Spleen (tissue), 11 donors: Measurements from ENCODE around the gene GDPD5. TPM values are rescaled to one million over a fixed set of nuclear protein-coding genes. Genes with fewer than 3 reads are reported as not detected.
A peak's percentile ranks its signal among the peaks of the same experiment; 100 is the strongest.

Source experiments
- DNase-seq: peaks from one replicate; pipeline ENCODE4 v3.0.0-alpha.2; 2020
- H3K27ac ChIP-seq, 8 donors: fragments of 200-600 bp; sonication (generic) in 7 of 8; 1 replicate in 4 of 8; 2 replicates in 4 of 8; pipeline versions ENCODE4 v1.5.0 to v1.8.0; 2016 to 2021; ENCODE audit warnings: inconsistent platforms in 4 of 8, mild to moderate bottlenecking in 4 of 8, moderate library complexity in 1 of 8
- H3K27me3 ChIP-seq, 7 donors: fragments of 200-600 bp; sonication (generic) in 6 of 7; replicated peaks in 1 of 7; 1 replicate in 4 of 7; 2 replicates in 3 of 7; pipeline versions ENCODE4 v1.5.0 to v1.8.0; 2016 to 2021; ENCODE audit warnings: inconsistent platforms in 3 of 7, mild to moderate bottlenecking in 1 of 7
- H3K36me3 ChIP-seq, 6 donors: fragments of 200-600 bp; sonication (generic) in 5 of 6; 1 replicate in 4 of 6; 2 replicates in 2 of 6; pipeline versions ENCODE4 v1.5.0 to v1.8.0; 2016 to 2021; ENCODE audit warnings: inconsistent platforms in 2 of 6
- H3K4me1 ChIP-seq, 6 donors: fragments of 200-600 bp; sonication (generic) in 5 of 6; 1 replicate in 3 of 6; 2 replicates in 3 of 6; pipeline versions ENCODE4 v1.5.0 to v1.8.0; 2016 to 2021; ENCODE audit warnings: inconsistent platforms in 3 of 6
- H3K4me3 ChIP-seq, 8 donors: fragments of 200-600 bp; sonication (generic) in 7 of 8; 1 replicate in 4 of 8; 2 replicates in 4 of 8; pipeline versions ENCODE4 v1.5.0 to v1.8.0; 2016 to 2021; ENCODE audit warnings: inconsistent platforms in 4 of 8, mild to moderate bottlenecking in 4 of 8, moderate library complexity in 2 of 8
- H3K9me3 ChIP-seq, 8 donors: fragments of 200-600 bp; sonication (generic) in 7 of 8; 1 replicate in 4 of 8; 2 replicates in 4 of 8; pipeline versions ENCODE4 v1.5.0 to v1.8.0; 2016 to 2021; ENCODE audit warnings: inconsistent platforms in 4 of 8
- CTCF ChIP-seq, 11 experiments: fragments of 200-600 bp in 7 of 11; fragments of 450-650 bp in 4 of 11; sonication (generic) in 4 of 11; IDR thresholded peaks in 8 of 11; conservative IDR thresholded peaks in 3 of 11; 1 replicate in 7 of 11; 2 replicates in 4 of 11; pipeline versions ENCODE4 v1.4.0 to v1.8.0; 2016 to 2021; ENCODE audit warnings: antibody characterized with exemption in 11 of 11, inconsistent platforms in 4 of 11, mild to moderate bottlenecking in 1 of 11
- POLR2A ChIP-seq, 3 donors: fragments of 450-650 bp; IDR thresholded peaks; one replicate each; pipeline ENCODE4 v1.5.1; 2017; ENCODE audit warnings: antibody characterized with exemption in 3 of 3, mild to moderate bottlenecking in 1 of 3
- POLR2AphosphoS5 ChIP-seq, 3 donors: sonication (generic); formaldehyde crosslinking; IDR thresholded peaks; one replicate each; pipeline ENCODE4 v1.5.1; 2017; ENCODE audit warnings: antibody characterized with exemption in 3 of 3
- WGBS, 5 donors: extraction: QIAGEN DNeasy Blood & Tissue Kit in 3 of 5; methylation state at CpG; one replicate each; pipeline versions ENCODE4 v1.1.5 to v1.1.7; 2013 to 2018; 5-methylcytosine and 5-hydroxymethylcytosine counted together
- intact Hi-C: fragments of 100-400 bp; cut with DNase I; formaldehyde crosslinking; loops from one replicate; pipeline ENCODE4 v1.15.0; 2023; ENCODE audit warnings: low total_unique reads
- polyA plus RNA-seq, 3 donors: library from polyadenylated mRNA; stranded (reverse); fragments of 200-250 nt; gene quantifications; one replicate each; pipeline ENCODE4 v1.2.1, GENCODE V29; 2013
- total RNA-seq, 7 donors: library from RNA; depleted of rRNA in 3 of 7; stranded (reverse); fragments of >200 nt in 3 of 7; fragmentation: NEBNext Ultra II Directional in 4 of 7; extraction: Animal tissue kit (Norgen Biotek cat#: 25700) in 4 of 7; gene quantifications; one replicate each; pipeline versions ENCODE4 v1.1.0 to v1.2.1, GENCODE V29; 2016 to 2021
- donor health status: healthy with polysubstance abuse.
- donor health status: DM: no; HTN: no; CAD: no; lungs with moderate emphysema.
- donor health status: DM: no; HTN: no; CAD: no.
- donor health status: Bipolar disorder and iron deficiency.
- donor health status: healthy.
- donor health status: DM: no; HTN: no; CAD: no.
- donor health status: DM: yes; HTN: yes; CAD: no.

Gene GDPD5
- total and polyA plus RNA-seq, 10 donors: 44.6 to 273 (median 146) TPM

GRCh38 chr11:75526192-75526541, 426 bp upstream of the GDPD5 start:
- Histone ChIP-seq H3K36me3 (no peaks in the 10 kb centered on the region), H3K4me3 (peak overlapping the region; percentile 60 to 86 (median 76)), H3K9me3 (no peaks in the 10 kb centered on the region), H3K27me3 (peaks cover 0 to 29% (median 5%) of the 10 kb centered on the region in 7 donors), H3K4me1 (peaks cover 6 to 60% (median 31%) of the 10 kb centered on the region in 6 donors), H3K27ac (peak overlapping the region in 5 of 8 donors; percentile 68 to 82 (median 77))
- intact Hi-C loops: no loop called here
- DNase-seq: no peak
- no peak for TF ChIP-seq CTCF (IDR thresholded peaks at IDR 0.05 in 8 of 11, conservative IDR thresholded peaks at IDR 0.05 in 3 of 11)
- TF ChIP-seq POLR2AphosphoS5 (IDR thresholded peaks at IDR 0.05): no peak
- TF ChIP-seq POLR2A (IDR thresholded peaks at IDR 0.05): no peak
- 0 to 2% (median 1%) methylated on average over 21 of the region's 21 CpGs for WGBS, 5 donors

DNA sequence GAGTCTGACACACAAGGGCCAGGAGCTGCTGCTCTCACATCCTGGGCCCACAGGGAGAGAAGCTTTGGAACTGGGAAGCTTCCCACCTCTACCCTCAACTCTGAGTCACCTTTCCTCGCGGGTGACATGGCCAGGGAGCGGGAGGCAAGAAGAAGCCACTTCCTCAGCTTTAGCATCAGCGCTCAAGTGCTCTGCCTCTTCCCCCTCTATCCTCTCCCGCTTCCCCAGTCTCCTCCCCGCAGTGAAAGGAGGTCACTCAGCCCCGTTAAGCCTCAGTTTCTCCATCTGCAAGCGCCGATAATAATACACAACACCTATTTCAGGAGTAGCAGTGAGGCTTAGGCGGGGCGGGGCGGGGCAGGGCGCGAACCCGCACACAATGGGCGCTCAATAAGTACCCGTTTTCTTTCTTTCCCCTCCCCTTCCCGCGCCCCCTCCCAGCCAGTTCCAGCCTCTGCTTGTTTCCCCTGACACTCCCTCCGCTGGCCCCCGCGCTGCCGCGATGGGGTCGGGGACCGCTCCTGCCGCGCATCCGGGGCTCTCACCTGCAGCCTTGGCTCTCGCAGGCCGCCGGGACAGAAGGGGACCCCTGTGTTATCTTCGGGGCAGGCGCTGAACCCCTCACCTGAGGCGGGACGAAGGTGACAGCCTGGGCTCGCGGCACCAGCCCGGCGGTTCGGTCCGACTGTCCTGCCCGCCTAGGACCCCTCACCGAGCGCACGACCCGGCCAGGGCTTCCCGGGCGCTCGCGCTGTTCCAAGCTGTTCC, 892 bp downstream of the GDPD5 start:
- Histone ChIP-seq H3K4me3 (peak overlapping the region; percentile 60 to 86 (median 76)), H3K36me3 (no peaks in the 10 kb centered on the region), H3K27me3 (peaks cover 0 to 29% (median 5%) of the 10 kb centered on the region in 7 donors), H3K4me1 (peaks cover 6 to 73% (median 42%) of the 10 kb centered on the region in 6 donors), H3K9me3 (no peaks in the 10 kb centered on the region), H3K27ac (peak overlapping the region; percentile 1 to 82 (median 72))
- 5 to 13% (median 6%) methylated on average over 30 to 51 of the region's 51 CpGs for WGBS, 5 donors
- peak; percentile 86 for DNase-seq
- TF ChIP-seq CTCF (IDR thresholded peaks at IDR 0.05 in 8 of 11, conservative IDR thresholded peaks at IDR 0.05 in 3 of 11) (no peak), POLR2AphosphoS5 (IDR thresholded peaks at IDR 0.05) (peak in 1 of 3 donors; percentile 51), POLR2A (IDR thresholded peaks at IDR 0.05) (no peak)
- intact Hi-C loops: no loop called here

DNA sequence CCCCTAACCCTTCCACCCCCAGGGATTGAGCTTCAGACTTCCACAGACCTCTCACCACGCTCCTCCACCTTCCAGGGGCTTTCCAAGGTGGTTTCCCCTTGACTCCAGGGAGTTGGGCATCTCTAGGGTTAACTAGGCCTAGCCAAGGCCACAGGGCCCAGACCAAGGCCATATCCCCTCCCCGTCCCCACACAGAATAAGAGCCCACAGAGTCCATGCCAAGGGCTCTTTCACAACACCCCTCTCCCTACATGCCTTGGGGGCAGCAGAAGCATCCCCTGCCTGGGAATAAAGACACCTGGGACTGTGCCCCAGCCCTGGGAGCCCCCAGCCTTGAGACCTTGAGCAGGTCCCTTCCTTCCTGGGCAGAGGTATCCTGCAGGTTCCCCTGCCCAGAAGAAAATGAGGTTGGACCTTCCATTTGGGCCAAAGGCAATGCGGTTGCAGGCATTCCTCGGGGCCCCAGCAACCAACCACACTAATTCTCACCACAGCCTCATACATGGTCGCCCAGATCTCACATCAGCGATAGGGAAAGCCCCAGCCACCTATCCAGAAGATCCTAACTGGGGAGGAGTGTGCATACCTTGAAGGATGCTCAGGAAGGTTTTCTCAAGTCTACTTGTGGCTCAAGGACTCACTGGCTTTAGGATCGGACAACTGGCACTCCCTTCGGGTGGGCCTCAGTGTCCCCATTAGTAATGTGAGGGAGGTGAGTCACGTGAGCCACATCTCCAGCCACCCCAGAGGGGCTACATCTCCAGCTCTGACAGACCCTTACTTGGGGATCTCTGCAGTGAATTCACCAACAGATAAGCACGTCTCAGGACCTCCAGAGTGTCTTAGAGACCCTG, 1.7 kb downstream of the GDPD5 start:
- intact Hi-C loops: no loop called here
- TF ChIP-seq CTCF (IDR thresholded peaks at IDR 0.05 in 8 of 11, conservative IDR thresholded peaks at IDR 0.05 in 3 of 11) (no peak), POLR2AphosphoS5 (IDR thresholded peaks at IDR 0.05) (no peak), POLR2A (IDR thresholded peaks at IDR 0.05) (no peak)
- Histone ChIP-seq H3K27ac (peak overlapping the region in 5 of 8 donors; percentile 68 to 82 (median 77)), H3K9me3 (no peaks in the 10 kb centered on the region), H3K4me1 (peaks cover 6 to 80% (median 47%) of the 10 kb centered on the region in 6 donors), H3K36me3 (no peaks in the 10 kb centered on the region), H3K4me3 (peak overlapping the region; percentile 60 to 86 (median 76)), H3K27me3 (peaks cover 0 to 29% (median 5%) of the 10 kb centered on the region in 7 donors)
- no peak for DNase-seq
- 49 to 69% (median 64%) methylated on average over 9 to 10 of the region's 10 CpGs for WGBS, 5 donors
